ENCODE measurements around the gene PDE1A.

GRCh38 chr2:182349268-182349667, 77.6 kb downstream of the PDE1A start:
- no peak for TF ChIP-seq FOS (IDR thresholded peaks at IDR 0.05; ENCODE audit: low read depth, low read length)
- TF ChIP-seq CTCF (conservative IDR thresholded peaks at IDR 0.05; ENCODE audit: low read depth, low read length), result no peak
- no peak for TF ChIP-seq RCOR1 (IDR thresholded peaks at IDR 0.05; ENCODE audit: insufficient replicate concordance, low read length)
- no peak for TF ChIP-seq POLR2A (IDR thresholded peaks at IDR 0.05; ENCODE audit: low read depth, low read length)
- no peak for TF ChIP-seq USF2 (IDR thresholded peaks at IDR 0.05; ENCODE audit: low read depth, low read length)
- TF ChIP-seq BHLHE40 (IDR thresholded peaks at IDR 0.05; ENCODE audit: low read depth, low read length), result no peak
- no peak for TF ChIP-seq ELK1 (IDR thresholded peaks at IDR 0.05; ENCODE audit: borderline replicate concordance, low read depth, low read length)
- no peak for TF ChIP-seq NFE2L2 (IDR thresholded peaks at IDR 0.05; ENCODE audit: low read depth, low read length)
- no peak for TF ChIP-seq CEBPB (IDR thresholded peaks at IDR 0.05; ENCODE audit: low read depth, low read length)
- no peak for TF ChIP-seq MAFK (IDR thresholded peaks at IDR 0.05; ENCODE audit: low read depth, low read length)
- TF ChIP-seq MAZ (IDR thresholded peaks at IDR 0.05; ENCODE audit: borderline replicate concordance, low read depth, low read length), result no peak
- TF ChIP-seq RAD21 (IDR thresholded peaks at IDR 0.05; ENCODE audit: low read length), result no peak
- no peak for TF ChIP-seq MXI1 (IDR thresholded peaks at IDR 0.05; ENCODE audit: borderline replicate concordance, low read depth, low read length)
